GM21423 (cell line): ENCODE results near the gene DFFA.
A peak's percentile ranks its signal among the peaks of the same experiment; 100 is the strongest.

Experiments used
- ATAC-seq: cut with Tn5 transposase; IDR thresholded peaks from one replicate; pipeline ENCODE4 v1.9.1; 2021; ENCODE audit warnings: mild to moderate bottlenecking, moderate library complexity; ENCODE audit not compliant: unreplicated experiment

The DFFA gene

GRCh38 chr1:10472220-10473144 is at the start of gene DFFA:
Gene DFFA (minus strand): TSS chr1:10472529. CDS start chr1:10472458, 71 bp downstream.
- peak; percentile 80 for ATAC-seq

GRCh38 chr1:10521537-10522157 is 49.3 kb upstream of the DFFA start:
- ATAC-seq = no peak

- no peak for ATAC-seq
These were observed 48.6 kb upstream of the DFFA start for GRCh38 chr1:10520952-10521351.

- no peak for ATAC-seq
These were observed 48.2 kb upstream of the DFFA start for GRCh38 chr1:10520497-10520896.

GRCh38 chr1:10519016-10519417 is 46.7 kb upstream of the DFFA start:
- no peak for ATAC-seq

- no peak for ATAC-seq
These were observed 45.3 kb upstream of the DFFA start for GRCh38 chr1:10517677-10517982.

- ATAC-seq = no peak
These were observed 44.8 kb upstream of the DFFA start for GRCh38 chr1:10516925-10517676.

GRCh38 chr1:10515976-10516750 is 43.8 kb upstream of the DFFA start:
- ATAC-seq = no peak

GRCh38 chr1:10515301-10515975 is 43.1 kb upstream of the DFFA start:
- no peak for ATAC-seq

- no peak for ATAC-seq
These were observed 42.3 kb upstream of the DFFA start for GRCh38 chr1:10514490-10515235.

GRCh38 chr1:10513199-10513598 is 40.9 kb upstream of the DFFA start:
- ATAC-seq = no peak

GRCh38 chr1:10511494-10511885 is 39.2 kb upstream of the DFFA start:
- ATAC-seq = no peak

- ATAC-seq = peak; percentile 73
These were observed 38.5 kb upstream of the DFFA start for GRCh38 chr1:10510520-10511493.

GRCh38 chr1:10509809-10510509 is 37.6 kb upstream of the DFFA start:
- ATAC-seq = no peak

GRCh38 chr1:10508511-10508951 is 36.2 kb upstream of the DFFA start:
- no peak for ATAC-seq

GRCh38 chr1:10507111-10507879 is 35.0 kb upstream of the DFFA start:
- ATAC-seq = no peak

- no peak for ATAC-seq
These were observed 34.3 kb upstream of the DFFA start for GRCh38 chr1:10506677-10507047.
